MG63 (cell line): Measurements from ENCODE around the gene TM9SF1. TPM values are rescaled to one million over a fixed set of nuclear protein-coding genes. Genes with fewer than 3 reads are reported as not detected.

Experiments used
- total RNA-seq: library from RNA; depleted of rRNA; stranded (reverse); fragments of >200 nt; shearing (Covaris generic); gene quantifications from 2 replicates; pipeline ENCODE4 v1.2.3, GENCODE V29; 2014; ENCODE audit warnings: low replicate concordance; rRNA removed

TM9SF1 gene
- total RNA-seq, 1 experiment from 2014 or later: 39.3 TPM

Other genes with a start within 250 kb of the TM9SF1 start
- 32.4 and 35.9 TPM in 2 replicates for gene DHRS4, start 241.7 kb downstream of the TM9SF1 start, total RNA-seq
- gene DHRS4L2, start 206.5 kb downstream of the TM9SF1 start, total RNA-seq: 2.0 and 13.5 TPM in 2 replicates
- not detected in 2 replicates for gene CARMIL3, start 143.4 kb downstream of the TM9SF1 start, total RNA-seq
- not detected in 2 replicates for gene CPNE6, start 123.9 kb downstream of the TM9SF1 start, total RNA-seq
- 6.7 and 27.5 TPM in 2 replicates for gene PCK2, start 101.1 kb downstream of the TM9SF1 start, total RNA-seq
- 22.7 and 64.7 TPM in 2 replicates for gene DCAF11, start 80.7 kb downstream of the TM9SF1 start, total RNA-seq
- 1.9 and 4.9 TPM in 2 replicates for gene NRL, start 80.5 kb downstream of the TM9SF1 start, total RNA-seq
- 0.79 TPM in 1 of 2 replicates, not detected in the other for gene FITM1, start 64.8 kb downstream of the TM9SF1 start, total RNA-seq
- 37.5 and 39.3 TPM in 2 replicates for gene PSME1, start 59.2 kb downstream of the TM9SF1 start, total RNA-seq
- gene EMC9, start 53.9 kb downstream of the TM9SF1 start, total RNA-seq: 7.2 and 15.7 TPM in 2 replicates
- 84.9 and 111 TPM in 2 replicates for gene PSME2, start 48.8 kb downstream of the TM9SF1 start, total RNA-seq
- gene RNF31, start 47.9 kb downstream of the TM9SF1 start, total RNA-seq: 39.6 and 52.1 TPM in 2 replicates
- 15.8 and 26.4 TPM in 2 replicates for gene IRF9, start 34.2 kb downstream of the TM9SF1 start, total RNA-seq
- 0.66 and 2.1 TPM in 2 replicates for gene REC8, start 23.4 kb downstream of the TM9SF1 start, total RNA-seq
- gene IPO4, start 6.6 kb downstream of the TM9SF1 start, total RNA-seq: 41.0 and 60.5 TPM in 2 replicates
- gene TSSK4, start 10.3 kb upstream of the TM9SF1 start, total RNA-seq: not detected in 2 replicates
- 20.0 and 75.5 TPM in 2 replicates for gene CHMP4A, start 18.0 kb upstream of the TM9SF1 start, total RNA-seq
- 2.5 and 4.5 TPM in 2 replicates for gene MDP1, start 20.6 kb upstream of the TM9SF1 start, total RNA-seq
- 138 and 173 TPM in 2 replicates for gene NEDD8, start 36.9 kb upstream of the TM9SF1 start, total RNA-seq
- gene GMPR2, start 37.5 kb upstream of the TM9SF1 start, total RNA-seq: 54.0 and 60.9 TPM in 2 replicates
- gene TINF2, start 47.2 kb upstream of the TM9SF1 start, total RNA-seq: 23.6 and 36.7 TPM in 2 replicates
- 0.86 and 2.0 TPM in 2 replicates for gene TGM1, start 67.7 kb upstream of the TM9SF1 start, total RNA-seq
- gene RABGGTA, start 76.2 kb upstream of the TM9SF1 start, total RNA-seq: 1.7 and 2.6 TPM in 2 replicates
- gene DHRS1, start 104.3 kb upstream of the TM9SF1 start, total RNA-seq: 1.5 and 2.5 TPM in 2 replicates
- 6.6 and 10.6 TPM in 2 replicates for gene NOP9, start 104.4 kb upstream of the TM9SF1 start, total RNA-seq
- gene CIDEB, start 112.5 kb upstream of the TM9SF1 start, total RNA-seq: not detected in 2 replicates
- gene LTB4R2, start 114.7 kb upstream of the TM9SF1 start, total RNA-seq: 0.59 and 0.82 TPM in 2 replicates
- gene LTB4R, start 116.1 kb upstream of the TM9SF1 start, total RNA-seq: 1.4 and 1.5 TPM in 2 replicates
- not detected in 2 replicates for gene ADCY4, start 139.6 kb upstream of the TM9SF1 start, total RNA-seq
- gene RIPK3, start 144.6 kb upstream of the TM9SF1 start, total RNA-seq: not detected in 2 replicates
- gene NFATC4, start 172.7 kb upstream of the TM9SF1 start, total RNA-seq: 4.9 and 14.5 TPM in 2 replicates
- gene NYNRIN, start 203.6 kb upstream of the TM9SF1 start, total RNA-seq: 0.30 TPM in 1 of 2 replicates, not detected in the other
- 2.0 TPM in 1 of 2 replicates, not detected in the other for gene CBLN3, start 234.2 kb upstream of the TM9SF1 start, total RNA-seq
- 19.1 and 30.7 TPM in 2 replicates for gene KHNYN, start 234.5 kb upstream of the TM9SF1 start, total RNA-seq
- 16.8 and 32.0 TPM in 2 replicates for gene SDR39U1, start 247.3 kb upstream of the TM9SF1 start, total RNA-seq